HG03432 (cell line): Measurements from ENCODE around the gene CYP11A1.

Experiments used
- ATAC-seq: cut with Tn5 transposase; IDR thresholded peaks from one replicate; pipeline ENCODE4 v1.9.1; 2021; ENCODE audit warnings: mild to moderate bottlenecking, moderate library complexity; ENCODE audit not compliant: unreplicated experiment

CYP11A1 gene

DNA sequence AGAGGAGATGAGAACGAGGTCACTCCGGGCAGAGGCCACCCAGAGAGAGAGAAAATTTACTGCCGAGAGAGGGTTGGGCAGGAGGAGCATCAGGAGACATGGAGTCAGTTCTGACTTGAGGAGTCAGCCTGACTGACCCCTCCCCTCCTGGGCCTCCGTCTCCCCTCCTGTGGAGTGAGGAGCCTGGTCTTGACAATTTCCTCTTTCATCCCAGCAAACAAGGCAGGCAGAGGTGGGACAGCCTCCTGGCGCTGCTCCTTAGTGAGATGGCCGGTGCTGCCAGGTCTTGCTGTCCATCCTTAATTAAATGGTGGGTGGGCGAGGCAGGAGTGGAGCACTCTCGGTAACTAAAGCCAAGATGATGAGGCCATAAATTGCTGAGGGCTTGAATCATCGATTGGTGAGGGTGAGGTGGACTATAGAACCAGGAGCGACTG lies 60.6 kb downstream of the CYP11A1 start:
- ATAC-seq = no peak

DNA sequence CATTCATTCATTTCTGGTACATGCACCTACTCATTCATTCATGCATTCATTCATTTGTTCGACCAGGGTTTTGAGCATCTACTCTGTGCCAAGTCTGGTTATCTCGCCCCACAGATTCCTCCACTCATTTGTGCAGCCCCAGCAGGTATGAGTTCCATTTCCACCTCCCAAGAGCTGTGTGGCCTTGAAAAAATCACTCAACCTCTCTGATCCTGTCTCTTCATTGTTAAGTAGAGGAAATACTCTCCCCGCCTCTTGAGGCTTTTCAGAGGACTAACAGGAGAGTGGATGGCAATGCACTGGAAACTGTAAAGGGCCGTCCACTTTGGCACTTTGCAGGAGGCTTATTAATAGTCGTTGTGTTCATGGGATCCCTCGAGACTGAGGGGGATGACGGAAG lies 61.8 kb downstream of the CYP11A1 start:
- ATAC-seq = no peak

DNA sequence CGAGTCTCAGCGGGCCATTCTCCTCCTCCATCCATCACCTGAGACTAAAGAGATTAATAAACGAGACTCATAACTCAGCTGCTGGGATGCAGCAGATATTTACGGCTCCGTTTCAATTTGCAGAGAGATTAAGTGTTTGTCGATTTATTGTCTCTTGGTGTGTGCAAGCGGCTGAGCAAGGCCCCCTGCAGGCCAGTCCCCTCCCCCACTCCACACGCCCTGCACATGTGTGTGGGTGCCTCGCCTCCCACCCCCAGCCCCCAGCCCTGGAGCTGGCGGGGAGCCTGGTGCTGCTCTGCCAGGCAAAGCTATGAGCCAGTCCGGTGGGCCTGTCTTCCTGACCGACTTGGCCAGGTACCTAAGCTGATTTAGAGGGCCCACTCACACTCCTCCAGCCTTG lies 63.0 kb downstream of the CYP11A1 start:
- no peak for ATAC-seq

DNA sequence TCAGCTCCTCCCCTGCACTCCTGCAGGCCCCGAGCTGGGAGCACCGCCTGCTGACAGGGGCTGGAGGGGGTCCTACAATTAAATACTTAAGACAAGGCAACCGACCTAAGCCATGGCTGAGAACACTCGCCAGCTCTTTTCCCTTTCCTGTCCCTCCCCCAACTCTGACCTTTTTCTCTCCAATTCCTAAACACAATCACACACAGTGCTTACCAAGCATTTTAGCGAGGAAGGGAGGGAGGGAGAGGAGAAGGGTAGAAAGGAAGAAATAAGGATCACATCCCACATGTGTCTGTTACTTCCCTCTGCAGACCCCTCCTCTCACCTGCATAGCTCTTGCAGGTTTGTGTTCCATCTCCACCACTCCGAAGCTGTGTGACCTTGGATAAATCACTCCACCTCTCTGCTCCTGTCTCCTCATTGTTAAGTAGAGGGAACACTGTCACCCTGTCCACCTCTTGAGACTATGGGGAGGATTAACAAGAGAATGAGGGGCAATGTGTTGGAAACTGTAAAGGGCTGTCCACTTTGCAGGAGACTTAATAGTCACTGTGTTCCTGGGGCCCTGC lies 63.6 kb downstream of the CYP11A1 start:
- ATAC-seq = no peak

DNA sequence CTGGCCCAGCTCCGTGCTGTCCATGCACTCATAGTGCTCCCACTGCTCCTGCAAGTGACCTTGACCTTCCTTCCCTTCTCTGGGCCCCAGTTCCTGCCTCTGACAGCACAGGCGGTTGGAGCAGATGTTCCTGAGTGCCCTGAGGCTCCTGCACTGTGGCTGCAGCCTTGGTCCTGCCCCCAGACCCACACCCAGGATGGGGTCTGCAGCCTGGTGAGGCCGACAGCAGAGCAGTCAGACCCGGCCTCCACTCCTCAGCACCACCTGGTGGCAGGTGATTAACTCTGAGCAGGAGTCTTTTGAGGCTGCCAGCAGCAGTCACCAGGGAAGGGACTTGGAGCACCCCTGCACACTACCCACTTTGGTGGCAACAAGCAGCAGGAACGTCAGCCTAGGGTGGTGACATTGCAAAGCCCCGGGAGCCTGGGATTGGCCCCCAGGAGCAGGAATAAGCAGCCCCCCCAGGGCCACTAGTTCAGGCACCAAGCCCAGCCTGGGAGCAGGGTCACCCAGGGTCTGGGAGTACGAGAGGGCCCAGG lies 64.6 kb downstream of the CYP11A1 start:
- no peak for ATAC-seq

DNA sequence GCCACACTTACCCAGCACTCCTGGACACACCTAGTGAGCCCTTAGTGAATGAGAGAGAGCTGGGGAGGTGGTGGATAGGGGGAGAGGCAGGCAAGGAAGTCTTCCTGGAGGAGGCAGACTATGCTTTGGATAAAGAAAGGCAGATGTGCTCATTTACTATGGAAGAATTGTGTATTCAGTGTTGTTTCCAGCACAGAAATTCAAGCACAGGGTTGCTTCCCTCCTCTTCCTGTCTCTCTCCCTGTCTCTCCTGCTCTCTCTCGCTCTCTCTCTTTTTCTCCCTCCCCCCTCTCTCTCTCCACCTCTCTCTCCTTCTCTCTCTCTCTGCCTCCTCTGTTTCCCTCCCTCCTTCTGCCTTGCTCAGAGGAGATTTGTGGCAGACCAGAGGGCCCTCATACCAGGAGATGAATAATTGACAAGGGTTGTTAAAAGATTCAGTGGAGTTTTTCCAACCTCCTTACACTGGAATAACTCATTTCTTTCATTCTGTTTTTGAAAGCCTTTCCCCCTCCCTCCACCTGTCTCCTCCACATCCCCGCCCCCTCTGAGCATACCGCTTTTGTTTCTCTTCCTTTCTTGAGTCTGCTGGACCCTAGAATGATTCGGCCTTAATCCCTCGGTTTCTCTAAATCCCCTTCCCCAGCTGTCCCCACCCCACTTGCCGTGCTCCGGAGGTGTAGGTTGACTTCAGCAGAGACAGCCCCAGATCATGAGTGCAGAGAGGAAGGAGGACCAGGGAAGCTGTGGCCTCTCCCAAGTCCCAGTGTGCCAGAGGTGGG lies 65.7 kb downstream of the CYP11A1 start:
- ATAC-seq = no peak

DNA sequence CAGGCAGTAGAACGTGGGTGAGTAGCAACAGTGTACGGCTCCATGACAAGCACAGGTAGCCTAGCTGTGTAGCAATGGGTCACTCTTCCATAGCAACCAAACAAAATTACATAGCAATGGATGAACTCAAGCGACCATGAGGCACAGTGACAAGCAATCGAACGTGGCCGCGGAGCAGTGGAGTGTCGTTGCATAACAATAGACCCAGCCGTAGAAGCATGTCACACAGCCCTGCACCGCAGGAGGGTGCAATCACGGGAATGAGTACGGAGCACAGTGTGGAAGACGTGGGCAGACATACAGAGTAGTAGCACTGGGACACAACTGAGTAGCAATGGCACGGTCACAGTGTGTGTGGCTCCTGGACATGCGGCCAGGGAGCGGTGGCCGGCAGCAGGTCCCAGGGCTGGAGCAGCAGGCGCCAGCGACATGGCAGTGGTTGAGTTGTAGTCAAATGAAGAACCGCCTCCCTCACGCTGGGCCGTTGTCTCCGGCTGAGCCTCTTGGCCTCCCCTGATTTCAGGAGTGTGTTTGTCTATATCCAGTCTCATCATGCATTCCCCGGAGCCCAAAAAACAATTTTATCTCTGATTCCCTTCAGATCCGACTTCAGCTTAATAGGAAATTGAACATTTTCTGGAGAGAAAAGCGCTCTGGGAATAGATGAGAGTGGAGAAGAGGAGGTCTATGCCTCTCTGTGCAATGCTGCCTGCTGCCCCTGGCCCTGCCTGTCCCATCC lies 67.2 kb downstream of the CYP11A1 start:
- ATAC-seq = no peak

DNA sequence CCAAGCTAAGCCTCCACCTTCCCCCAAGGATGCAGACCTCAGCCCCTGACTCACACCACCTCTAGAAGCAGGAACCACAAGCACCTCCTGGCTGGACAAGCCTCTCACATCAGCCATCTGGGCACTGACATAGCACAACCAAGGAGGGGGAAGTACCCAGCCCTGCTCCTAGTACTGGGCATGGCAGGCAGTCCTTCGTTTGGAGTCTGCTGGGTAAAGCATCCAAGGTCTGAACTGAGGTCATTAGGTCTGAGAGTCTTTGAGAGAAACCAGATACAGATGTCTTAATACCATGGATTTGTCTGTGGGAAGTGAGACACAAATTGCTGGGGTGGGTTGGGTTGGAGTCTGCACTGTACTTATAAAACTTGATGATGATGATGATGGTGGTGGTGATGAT lies 69.6 kb downstream of the CYP11A1 start:
- no peak for ATAC-seq

DNA sequence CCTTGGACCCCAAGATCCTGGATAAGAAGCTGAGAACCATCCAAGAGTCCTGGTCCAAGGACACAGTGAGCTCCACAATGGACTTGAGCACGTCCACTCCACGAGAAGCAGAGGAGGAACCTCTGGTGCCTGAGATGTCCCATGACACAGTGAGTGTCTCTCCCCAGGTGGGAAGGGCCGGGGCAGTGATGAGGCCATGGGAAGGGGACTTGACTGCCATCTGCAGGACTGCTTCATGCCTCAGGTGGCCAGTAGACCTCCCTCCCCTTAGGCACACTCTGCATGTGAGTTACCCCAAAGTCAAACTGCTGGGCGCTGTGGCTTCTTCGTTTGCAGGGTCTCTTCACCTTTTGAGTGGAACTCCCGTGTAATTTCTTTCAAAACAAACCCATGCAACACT lies 71.6 kb downstream of the CYP11A1 start:
- no peak for ATAC-seq

DNA sequence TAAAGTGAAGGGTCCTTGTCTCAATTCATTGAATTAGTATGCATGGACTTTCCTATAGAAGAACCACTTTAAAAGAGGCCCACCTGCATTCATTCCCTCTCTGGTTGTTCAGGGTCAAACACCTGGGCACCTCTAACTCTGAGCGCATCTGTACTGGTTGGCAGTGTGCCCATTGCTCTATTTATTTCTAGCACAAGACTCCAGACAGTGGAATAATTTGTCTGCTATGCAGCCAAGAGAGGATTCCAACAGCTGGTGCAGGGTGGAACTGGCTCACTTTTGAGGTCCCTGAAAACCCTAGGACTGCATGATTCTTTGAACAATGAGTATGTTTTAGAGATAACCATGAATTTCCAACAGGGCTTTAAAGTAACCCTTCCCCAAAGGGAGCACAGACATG lies 73.4 kb downstream of the CYP11A1 start:
- ATAC-seq = no peak

DNA sequence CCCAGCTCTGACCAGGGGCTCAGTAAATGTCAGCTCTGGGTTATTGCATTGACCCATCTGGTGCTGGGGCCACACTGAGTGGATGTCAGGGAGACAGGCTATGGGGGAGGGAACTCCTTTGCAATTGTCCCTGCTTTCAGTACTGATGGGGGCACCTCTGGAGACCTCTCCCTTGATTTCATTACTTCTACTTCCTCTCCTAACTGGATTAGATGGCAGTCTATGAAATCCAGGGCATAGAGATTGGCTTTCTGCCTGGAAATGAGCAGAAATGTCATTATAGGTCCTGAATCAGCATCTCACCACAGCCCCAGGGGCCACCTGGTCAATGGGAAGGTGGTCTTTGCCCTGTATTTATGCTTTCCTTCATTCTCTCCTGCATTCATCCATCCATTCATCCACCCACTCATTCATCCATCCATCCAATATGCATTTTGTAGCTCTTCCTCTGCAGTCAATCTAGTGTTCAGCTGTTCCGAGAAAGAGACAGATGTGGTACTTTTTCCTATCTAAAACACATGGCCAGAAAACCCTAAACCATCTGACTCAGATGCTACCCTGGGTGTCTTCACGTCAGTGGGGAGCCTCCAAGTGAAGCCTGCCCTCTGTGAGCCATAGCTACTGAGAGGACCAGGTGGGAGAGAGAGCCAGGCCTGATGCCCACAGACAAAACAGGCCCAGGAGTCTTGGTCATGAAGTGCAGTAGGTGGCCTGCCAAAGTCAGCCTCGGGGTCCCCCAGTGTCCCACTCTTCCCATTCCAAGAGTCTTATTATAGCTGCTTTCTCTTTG lies 74.2 kb downstream of the CYP11A1 start:
- ATAC-seq = no peak

DNA sequence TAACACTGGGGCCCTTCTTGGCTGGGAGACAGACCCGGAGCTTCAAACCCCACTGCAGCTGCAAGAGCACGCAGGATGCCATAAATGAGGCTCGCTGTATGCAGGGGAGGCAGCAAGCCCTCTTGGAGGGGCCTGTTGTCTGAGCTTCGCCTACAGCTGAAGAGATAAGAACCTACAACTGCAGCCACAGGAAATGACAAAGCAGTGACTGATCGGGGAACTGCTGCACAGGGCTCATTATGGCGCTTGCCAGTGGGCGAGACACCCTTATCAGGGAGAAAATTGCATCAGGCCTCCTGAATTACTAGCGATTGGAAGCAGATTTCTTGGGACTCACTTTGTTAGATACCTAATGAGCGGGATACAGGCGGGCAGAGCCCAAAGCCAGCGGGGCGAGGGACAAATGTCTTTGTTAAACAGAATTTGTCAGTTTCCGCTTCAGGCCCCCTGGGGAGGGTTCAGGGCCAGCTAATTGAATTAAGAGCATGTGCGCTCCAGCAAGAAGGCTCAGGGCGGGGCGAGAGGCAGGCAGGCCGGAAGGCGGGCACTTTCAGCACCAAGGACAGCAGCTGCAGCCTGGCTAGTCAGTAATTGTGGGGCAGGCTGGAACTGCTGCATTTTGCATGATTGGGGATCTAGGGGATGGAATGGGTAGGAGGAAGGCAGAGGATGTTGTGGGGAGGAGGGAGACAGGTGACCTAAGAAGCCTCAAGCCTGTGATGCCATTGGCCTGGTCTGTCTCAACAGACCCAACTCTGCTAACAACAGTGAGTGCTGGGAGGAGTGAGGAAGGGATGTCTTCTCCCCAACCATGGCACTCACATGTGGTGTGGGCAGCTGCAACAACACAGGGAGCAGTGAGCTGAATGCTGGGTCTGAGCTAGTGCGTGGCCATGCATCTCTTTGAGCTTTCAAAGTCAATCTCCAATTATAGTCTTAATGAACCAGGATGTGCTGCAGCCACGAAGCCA lies 76.1 kb downstream of the CYP11A1 start:
- no peak for ATAC-seq

DNA sequence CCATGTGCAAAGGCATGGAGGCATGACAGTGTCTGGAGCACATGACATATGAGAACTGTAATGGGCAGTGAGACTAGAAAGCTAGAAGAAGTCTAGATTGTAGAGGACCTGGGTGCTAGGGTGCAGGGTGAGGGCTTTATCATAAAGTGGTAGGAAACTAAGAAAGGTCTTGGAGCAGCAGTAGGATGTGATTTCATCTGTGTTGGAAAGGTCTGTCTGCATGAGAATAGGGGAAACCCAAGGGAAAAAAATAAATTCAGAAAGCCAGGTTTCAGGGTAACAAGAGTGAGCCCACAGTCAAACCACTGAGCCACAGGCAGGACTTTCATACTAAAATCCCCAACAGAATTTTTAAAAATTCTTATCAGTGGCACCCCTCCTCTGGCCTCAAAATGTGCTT lies 76.8 kb downstream of the CYP11A1 start:
- ATAC-seq = no peak

DNA sequence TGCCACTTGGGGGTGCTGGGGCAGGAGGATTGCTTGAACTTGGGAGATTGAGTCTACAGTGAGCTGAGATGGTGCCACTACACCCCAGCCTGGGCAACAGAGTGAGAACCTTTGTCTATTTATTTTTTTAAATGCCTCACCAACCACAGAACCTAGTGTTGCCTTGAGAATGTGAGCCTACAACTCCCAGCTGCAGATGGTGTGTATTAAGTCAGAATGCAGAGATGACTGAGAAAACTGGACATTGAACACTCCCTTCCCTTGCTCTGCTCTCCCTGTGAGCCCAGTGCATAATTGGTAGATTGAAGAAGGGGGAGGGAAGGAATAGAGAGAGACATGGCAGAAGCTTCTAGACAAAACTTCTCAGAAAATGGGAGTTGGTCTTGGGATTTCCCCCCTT lies 77.8 kb downstream of the CYP11A1 start:
- no peak for ATAC-seq
